H9 (cell line): Measurements from ENCODE around the gene CMTM4. TPM values are rescaled to one million over a fixed set of nuclear protein-coding genes. Genes with fewer than 3 reads are reported as not detected.

Experiments
- DNase-seq: peaks from one replicate; pipeline ENCODE4 v3.0.0-alpha.2; 2017
- H2AFZ ChIP-seq: one replicate; pipeline ENCODE4 v1.6.1; 2013; ENCODE audit warnings: mild to moderate bottlenecking, low read length, control low read depth, moderate library complexity
- H2AK5ac ChIP-seq: 2 replicates; pipeline ENCODE4 v1.6.1; 2013; ENCODE audit warnings: low read length, control low read depth, mixed read lengths; ENCODE audit not compliant: insufficient read length
- H2BK120ac ChIP-seq: one replicate; pipeline ENCODE4 v1.6.1; 2013; ENCODE audit warnings: low read depth, mild to moderate bottlenecking, low read length, control low read depth, inconsistent platforms; ENCODE audit not compliant: poor library complexity, severe bottlenecking
- H2BK12ac ChIP-seq: 2 replicates; pipeline ENCODE4 v1.6.1; 2013; ENCODE audit warnings: low read length, control low read depth, mixed read lengths, low read depth; ENCODE audit not compliant: insufficient read length
- H2BK15ac ChIP-seq: 2 replicates; pipeline ENCODE4 v1.6.1; 2013; ENCODE audit warnings: low read depth, low read length, control low read depth
- H2BK20ac ChIP-seq: one replicate; pipeline ENCODE4 v1.6.1; 2013; ENCODE audit warnings: low read depth, mild to moderate bottlenecking, low read length, control low read depth, inconsistent platforms; ENCODE audit not compliant: poor library complexity, severe bottlenecking
- H2BK5ac ChIP-seq: 2 replicates; pipeline ENCODE4 v1.6.1; 2013; ENCODE audit warnings: low read length, control low read depth, mixed read lengths; ENCODE audit not compliant: insufficient read length
- H3K14ac ChIP-seq: 2 replicates; pipeline ENCODE4 v1.6.1; 2013; ENCODE audit warnings: low read length, control low read depth; ENCODE audit not compliant: insufficient read depth
- H3K18ac ChIP-seq: 2 replicates; pipeline ENCODE4 v1.6.1; 2013; ENCODE audit warnings: low read depth, mild to moderate bottlenecking, mixed read lengths, low read length, control low read depth; ENCODE audit not compliant: insufficient read length
- H3K23ac ChIP-seq: 2 replicates; pipeline ENCODE4 v1.6.1; 2013; ENCODE audit warnings: low read length, control low read depth, mixed read lengths, low read depth; ENCODE audit not compliant: insufficient read length
- H3K23me2 ChIP-seq: 2 replicates; pipeline ENCODE4 v1.6.1; 2013; ENCODE audit warnings: low read depth, mild to moderate bottlenecking, mixed read lengths, low read length, control low read depth; ENCODE audit not compliant: insufficient read length, poor library complexity, severe bottlenecking
- H3K27ac ChIP-seq: 2 replicates; pipeline ENCODE4 v1.5.1; 2013; ENCODE audit warnings: low read length, control low read depth, mixed read lengths, low read depth; ENCODE audit not compliant: insufficient read length
- H3K27me3 ChIP-seq: 2 replicates; pipeline ENCODE4 v1.6.1; 2013; ENCODE audit warnings: low read length, control low read depth, inconsistent platforms; ENCODE audit not compliant: insufficient read depth
- H3K4ac ChIP-seq: 2 replicates; pipeline ENCODE4 v1.6.1; 2013; ENCODE audit warnings: low read depth, mild to moderate bottlenecking, control low read depth, inconsistent platforms, low read length, moderate library complexity
- H3K4me1 ChIP-seq: 2 replicates; pipeline ENCODE4 v1.6.1; 2013; ENCODE audit warnings: low read length, control low read depth, inconsistent platforms; ENCODE audit not compliant: insufficient read depth
- H3K4me2 ChIP-seq: 2 replicates; pipeline ENCODE4 v1.6.1; 2013; ENCODE audit warnings: low read length, control low read depth, mixed read lengths; ENCODE audit not compliant: insufficient read length, insufficient read depth
- H3K56ac ChIP-seq: 2 replicates; pipeline ENCODE4 v1.6.1; 2013; ENCODE audit warnings: low read depth, mild to moderate bottlenecking, mixed read lengths, low read length, control low read depth; ENCODE audit not compliant: insufficient read length
- H3K79me1 ChIP-seq: 2 replicates; pipeline ENCODE4 v1.6.1; 2013; ENCODE audit warnings: low read depth, mild to moderate bottlenecking, moderate library complexity, low read length, control low read depth, inconsistent platforms; ENCODE audit not compliant: insufficient read depth, poor library complexity, severe bottlenecking
- H3K79me2 ChIP-seq: 2 replicates; pipeline ENCODE4 v1.6.1; 2013; ENCODE audit warnings: low read length, control low read depth, inconsistent platforms; ENCODE audit not compliant: insufficient read depth
- H3K9ac ChIP-seq: 2 replicates; pipeline ENCODE4 v1.6.1; 2013; ENCODE audit warnings: low read length, control low read depth, mixed read lengths; ENCODE audit not compliant: insufficient read length; ENCODE audit errors: extremely low read depth
- H3K9me3 ChIP-seq: one replicate; pipeline ENCODE4 v1.6.1; 2013; ENCODE audit warnings: low read depth, low read length, inconsistent platforms; ENCODE audit not compliant: control insufficient read depth
- H3T11ph ChIP-seq: one replicate; pipeline ENCODE4 v1.6.1; 2013; ENCODE audit warnings: mild to moderate bottlenecking, low read length, control low read depth, inconsistent platforms
- H4K20me1 ChIP-seq: one replicate; pipeline ENCODE4 v1.6.1; 2013; ENCODE audit not compliant: control insufficient read depth, insufficient read length, insufficient read depth
- H4K5ac ChIP-seq: 2 replicates; pipeline ENCODE4 v1.6.1; 2013; ENCODE audit warnings: low read depth, mild to moderate bottlenecking, mixed read lengths, low read length, control low read depth; ENCODE audit not compliant: insufficient read length
- H4K8ac ChIP-seq: replicated peaks from 2 replicates; pipeline ENCODE4 v1.6.1; 2013; ENCODE audit warnings: low read length, control low read depth, mixed read lengths, low read depth; ENCODE audit not compliant: insufficient read length
- H4K91ac ChIP-seq: 2 replicates; pipeline ENCODE4 v1.6.1; 2013; ENCODE audit warnings: low read depth, mild to moderate bottlenecking, moderate library complexity, mixed read lengths, low read length, control low read depth; ENCODE audit not compliant: insufficient read length
- H3K27ac Mint-ChIP-seq, 3 experiments: 2 replicates in 2 of 3; 3 replicates in 1 of 3; pipeline ENCODE4 v1.8.0; 2020 to 2021; ENCODE audit warnings: mixed read lengths in 3 of 3, mild to moderate bottlenecking in 1 of 3, moderate library complexity in 1 of 3
- H3K27me3 Mint-ChIP-seq: 2 replicates; pipeline ENCODE4 v1.8.0; 2021; ENCODE audit warnings: low read depth, mild to moderate bottlenecking, moderate library complexity, mixed read lengths
- H3K36me3 Mint-ChIP-seq, 3 experiments: 2 replicates in 2 of 3; 3 replicates in 1 of 3; pipeline ENCODE4 v1.8.0; 2020 to 2021; ENCODE audit warnings: low read depth in 3 of 3, mixed read lengths in 3 of 3; ENCODE audit not compliant: insufficient read depth in 1 of 3
- H3K4me1 Mint-ChIP-seq, 2 experiments: 2 replicates each; pipeline ENCODE4 v1.8.0; 2020; ENCODE audit warnings: mixed read lengths in 2 of 2
- H3K4me3 Mint-ChIP-seq, 2 experiments: 2 replicates in 1 of 2; 3 replicates in 1 of 2; pipeline ENCODE4 v1.8.0; 2020 to 2021; ENCODE audit warnings: mild to moderate bottlenecking in 2 of 2, mixed read lengths in 2 of 2, moderate library complexity in 1 of 2
- H3K9me3 Mint-ChIP-seq, 2 experiments: 2 replicates in 1 of 2; 3 replicates in 1 of 2; pipeline ENCODE4 v1.8.0; 2020; ENCODE audit warnings: mild to moderate bottlenecking in 2 of 2, mixed read lengths in 2 of 2, moderate library complexity in 1 of 2
- CTCF ChIP-seq: fragments of 200-600 bp; sonication (generic); conservative IDR thresholded peaks from 3 replicates; pipeline ENCODE4 v1.8.0; 2021; ENCODE audit warnings: antibody characterized with exemption, mild to moderate bottlenecking
- WGBS: extraction: QIAGEN DNeasy Blood & Tissue Kit; methylation state at CpG from one replicate; pipeline ENCODE4 v1.1.7; 2013; ENCODE audit warnings: missing lambda C conversion rate, low lambda C conversion rate, mixed read lengths; ENCODE audit not compliant: insufficient read length; ENCODE audit errors: extremely low coverage; 5-methylcytosine and 5-hydroxymethylcytosine counted together
- total RNA-seq: library from RNA; stranded (reverse); gene quantifications from 2 replicates; pipeline ENCODE4 v1.2.1, GENCODE V29; 2021

CMTM4 gene
- total RNA-seq, 1 experiment from 2014 or later: 40.5 TPM

- no peak for DNase-seq
- Histone ChIP-seq H2AK5ac (no peak overlapping the region), H3K27me3 (no peaks in the 10 kb centered on the region), H3K14ac (no peak overlapping the region), H3K23ac (no peak overlapping the region), H4K8ac (no peak overlapping the region), H3K79me1 (no peaks in the 10 kb centered on the region), H2BK5ac (no peak overlapping the region), H2BK120ac (no peak overlapping the region), H2AFZ (no peak overlapping the region), H3K9me3 (no peaks in the 10 kb centered on the region), H3K4me2 (no peak overlapping the region), H2BK12ac (no peak overlapping the region), H3K4me1 (no peaks in the 10 kb centered on the region), H4K5ac (no peak overlapping the region), H3K79me2 (no peaks in the 10 kb centered on the region), H3T11ph (no peak overlapping the region), H2BK15ac (no peak overlapping the region), H4K20me1 (no peaks in the 10 kb centered on the region), H3K4ac (no peak overlapping the region), H3K27ac (no peak overlapping the region), H3K9ac (no peak overlapping the region), H3K56ac (no peak overlapping the region), H3K23me2 (no peaks in the 10 kb centered on the region), H3K18ac (no peak overlapping the region), H2BK20ac (no peak overlapping the region), H4K91ac (no peak overlapping the region)
- no peak for TF ChIP-seq CTCF
- H3K4me3 Mint-ChIP-seq: no peak overlapping the region
- no peaks in the 10 kb centered on the region for H3K9me3 Mint-ChIP-seq
- WGBS: no CpG with 5 or more reads among the region's 3 CpGs
- peaks cover 3 to 12% (median 11%) of the 10 kb centered on the region in 3 experiments; a peak in 5 of 7 replicates for H3K36me3 Mint-ChIP-seq
- peaks cover 0 to 3% of the 10 kb centered on the region in 2 experiments; a peak in 1 of 4 replicates for H3K4me1 Mint-ChIP-seq
- H3K27ac Mint-ChIP-seq: no peak overlapping the region
- H3K27me3 Mint-ChIP-seq: no peaks in the 10 kb centered on the region; the same call in 1 of the 2 replicates
Measured at GRCh38 chr16:66569827-66570405, 126.6 kb downstream of the CMTM4 start.
